Testis (tissue), 3 donors: ENCODE data around the gene PSMB9. TPM values are rescaled to one million over a fixed set of nuclear protein-coding genes. Genes with fewer than 3 reads are reported as not detected.
A peak's percentile ranks its signal among the peaks of the same experiment; 100 is the strongest.

Experiments
- DNase-seq: peaks from one replicate; pipeline ENCODE4 v3.0.0-alpha.2; 2019
- H3K27ac ChIP-seq, 2 donors: fragments of 200-600 bp; sonication (generic); one replicate each; pipeline ENCODE4 v1.5.1; 2019
- H3K27me3 ChIP-seq: fragments of 200-600 bp; sonication (generic); one replicate; pipeline ENCODE4 v1.5.1; 2019
- H3K36me3 ChIP-seq: fragments of 200-600 bp; sonication (generic); one replicate; pipeline ENCODE4 v1.5.1; 2017; ENCODE audit warnings: low read depth; ENCODE audit errors: missing control alignments
- H3K4me1 ChIP-seq: fragments of 200-600 bp; sonication (generic); one replicate; pipeline ENCODE4 v1.5.1; 2019
- H3K4me3 ChIP-seq, 2 donors: fragments of 200-600 bp; sonication (generic); one replicate each; pipeline ENCODE4 v1.5.1; 2017 to 2019
- H3K9me3 ChIP-seq: fragments of 200-600 bp; sonication (generic); one replicate; pipeline ENCODE4 v1.5.1; 2017
- CTCF ChIP-seq, 3 experiments: fragments of 450-650 bp in 2 of 3; fragments of 200-600 bp in 1 of 3; sonication (generic) in 1 of 3; IDR thresholded peaks; one replicate each; pipeline ENCODE4 v1.5.1; 2016 to 2019; ENCODE audit warnings: antibody characterized with exemption in 3 of 3, mild to moderate bottlenecking in 2 of 3, moderate library complexity in 1 of 3
- POLR2A ChIP-seq: fragments of 450-650 bp; IDR thresholded peaks from one replicate; pipeline ENCODE4 v1.6.1; 2017; ENCODE audit warnings: antibody characterized with exemption, mild to moderate bottlenecking, moderate library complexity
- WGBS, 2 donors: methylation state at CpG; one replicate each; pipeline ENCODE4 v1.1.5; 2018; 5-methylcytosine and 5-hydroxymethylcytosine counted together
- intact Hi-C: fragments of 100-400 bp; cut with DNase I; formaldehyde crosslinking; loops from one replicate; pipeline ENCODE4 v1.15.1; 2023; ENCODE audit warnings: low total_unique reads
- polyA plus RNA-seq: library from polyadenylated mRNA; stranded (reverse); fragments of 350-450 nt; fragmentation: Illumina TruSeq; extraction: RNeasy Lipid Tissue Mini Kit (QIAGEN cat#74804); gene quantifications from one replicate; pipeline ENCODE4 v1.2.3, GENCODE V29; 2014; ENCODE audit warnings: low read depth, low replicate concordance; ENCODE audit not compliant: insufficient read depth
- total RNA-seq, 2 donors: library from RNA; depleted of rRNA; stranded (reverse); fragments of >200 nt; gene quantifications; one replicate each; pipeline ENCODE4 v1.2.3, GENCODE V29; 2016

Gene PSMB9
- total and polyA plus RNA-seq, 3 donors from 2014 or later: 6.2 to 29.7 (median 7.9) TPM

- Histone ChIP-seq H3K27me3 (no peaks in the 10 kb centered on the region), H3K4me3 (no peak overlapping the region), H3K27ac (peak overlapping the region in 1 of 2 donors; percentile 89), H3K36me3 (no peaks in the 10 kb centered on the region), H3K9me3 (no peaks in the 10 kb centered on the region), H3K4me1 (peaks cover 15% of the 10 kb centered on the region)
- no peak for TF ChIP-seq POLR2A
- no peak for TF ChIP-seq CTCF (IDR thresholded peaks at IDR 0.05)
- intact Hi-C loops: no loop called here
- WGBS, 2 donors: 43 to 81% methylated on average over 5 to 10 of the region's 10 CpGs
- no peak for DNase-seq
Measured at GRCh38 chr6:32845384-32845884, 8.6 kb upstream of the PSMB9 start.

- no peaks in the 10 kb centered on the region for H3K9me3 ChIP-seq
- no peaks in the 10 kb centered on the region for H3K27me3 ChIP-seq
- WGBS, 2 donors: 86 to 92% methylated on average over 10 of the region's 10 CpGs
- no peak overlapping the region for H3K27ac ChIP-seq
- H3K4me1 ChIP-seq: peaks cover 17% of the 10 kb centered on the region
- TF ChIP-seq CTCF (IDR thresholded peaks at IDR 0.05): no peak
- TF ChIP-seq POLR2A: no peak
- no peak for DNase-seq
- intact Hi-C loops: no loop called here
- no peak overlapping the region for H3K4me3 ChIP-seq
- no peaks in the 10 kb centered on the region for H3K36me3 ChIP-seq
Measured at GRCh38 chr6:32847004-32847403, 7.0 kb upstream of the PSMB9 start.

- H3K4me1 ChIP-seq: peaks cover 20% of the 10 kb centered on the region
Measured at GRCh38 chr6:32847795-32848194, 6.2 kb upstream of the PSMB9 start.

GRCh38 chr6:32849126-32849525, 4.9 kb upstream of the PSMB9 start:
- Histone ChIP-seq H3K27ac (no peak overlapping the region), H3K27me3 (no peaks in the 10 kb centered on the region), H3K4me1 (peaks cover 13% of the 10 kb centered on the region), H3K9me3 (no peaks in the 10 kb centered on the region), H3K36me3 (no peaks in the 10 kb centered on the region), H3K4me3 (no peak overlapping the region)
- TF ChIP-seq CTCF (IDR thresholded peaks at IDR 0.05): no peak
- no peak for TF ChIP-seq POLR2A
- intact Hi-C loops: no loop called here
- WGBS, 2 donors: 74 to 90% methylated on average over 6 of the region's 6 CpGs
- DNase-seq: no peak

More at GRCh38 chr6:32847795-32848194, 6.2 kb upstream of the PSMB9 start:
- TF ChIP-seq POLR2A: no peak
- TF ChIP-seq CTCF (IDR thresholded peaks at IDR 0.05): no peak
- Histone ChIP-seq H3K4me3 (no peak overlapping the region), H3K27me3 (no peaks in the 10 kb centered on the region), H3K36me3 (no peaks in the 10 kb centered on the region), H3K27ac (no peak overlapping the region), H3K9me3 (no peaks in the 10 kb centered on the region)
- DNase-seq: no peak
- intact Hi-C loops: no loop called here
- WGBS, 2 donors: 94 to 100% methylated on average over 3 to 8 of the region's 8 CpGs

GRCh38 chr6:32851025-32851424, 3.0 kb upstream of the PSMB9 start:
- Histone ChIP-seq H3K27ac (no peak overlapping the region), H3K4me3 (no peak overlapping the region), H3K36me3 (no peaks in the 10 kb centered on the region), H3K27me3 (no peaks in the 10 kb centered on the region), H3K9me3 (no peaks in the 10 kb centered on the region), H3K4me1 (peaks cover 13% of the 10 kb centered on the region)
- intact Hi-C loops: no loop called here
- 93 to 95% methylated on average over 4 of the region's 4 CpGs for WGBS, 2 donors
- no peak for TF ChIP-seq POLR2A
- TF ChIP-seq CTCF (IDR thresholded peaks at IDR 0.05): no peak
- no peak for DNase-seq
